GM23338 (cell line): Measurements from ENCODE around the gene IRF2. TPM values are rescaled to one million over a fixed set of nuclear protein-coding genes. Genes with fewer than 3 reads are reported as not detected.

ENCODE experiments used
- ATAC-seq: fragments of 200-7000 bp; cut with Tn5 transposase; 3 replicates; pipeline ENCODE4 v1.9.1; 2020
- DNase-seq: peaks from one replicate; pipeline ENCODE4 v3.0.0-alpha.2; 2015; ENCODE audit warnings: low spot score
- H2AFZ ChIP-seq: fragments of 200-600 bp; sonication (generic); 2 replicates; pipeline ENCODE4 v1.8.0; 2016; ENCODE audit warnings: antibody characterized with exemption, mild to moderate bottlenecking, moderate library complexity
- H3F3A ChIP-seq: fragments of 200-600 bp; sonication (generic); replicated peaks from 2 replicates; pipeline ENCODE4 v1.8.0; 2017; ENCODE audit warnings: antibody characterized with exemption, mixed run types, low read depth
- H3K27ac ChIP-seq: fragments of 200-600 bp; sonication (generic); 2 replicates; pipeline ENCODE4 v1.6.1; 2016; ENCODE audit warnings: low read depth
- H3K27me3 ChIP-seq: fragments of 200-600 bp; sonication (generic); 2 replicates; pipeline ENCODE4 v1.8.0; 2016; ENCODE audit warnings: mild to moderate bottlenecking, mixed run types, moderate library complexity; ENCODE audit not compliant: insufficient read depth
- H3K36me3 ChIP-seq: fragments of 200-600 bp; sonication (generic); 2 replicates; pipeline ENCODE4 v1.8.0; 2016; ENCODE audit warnings: mild to moderate bottlenecking; ENCODE audit not compliant: insufficient read depth
- H3K4me1 ChIP-seq: fragments of 200-600 bp; sonication (generic); 2 replicates; pipeline ENCODE4 v1.8.0; 2016; ENCODE audit warnings: mild to moderate bottlenecking, moderate library complexity; ENCODE audit not compliant: insufficient read depth
- H3K4me2 ChIP-seq: fragments of 200-600 bp; sonication (generic); 2 replicates; pipeline ENCODE4 v1.7.1; 2017; ENCODE audit warnings: mixed run types
- H3K4me3 ChIP-seq: fragments of 200-600 bp; sonication (generic); 2 replicates; pipeline ENCODE4 v1.6.1; 2016; ENCODE audit warnings: mixed run types
- H3K79me2 ChIP-seq: fragments of 200-600 bp; sonication (generic); replicated peaks from 2 replicates; pipeline ENCODE4 v1.8.0; 2017; ENCODE audit warnings: mild to moderate bottlenecking; ENCODE audit not compliant: insufficient read depth
- H3K9me2 ChIP-seq: fragments of 200-600 bp; sonication (generic); 2 replicates; pipeline ENCODE4 v1.8.0; 2017; ENCODE audit not compliant: insufficient read depth
- H4K20me1 ChIP-seq: fragments of 200-600 bp; sonication (generic); replicated peaks from 2 replicates; pipeline ENCODE4 v1.8.0; 2017; ENCODE audit warnings: mild to moderate bottlenecking; ENCODE audit not compliant: insufficient read depth
- H3K27ac Mint-ChIP-seq: 2 replicates; pipeline ENCODE4 v1.8.0; 2020; ENCODE audit warnings: inconsistent platforms, mild to moderate bottlenecking, moderate library complexity, mixed read lengths
- H3K27me3 Mint-ChIP-seq: 3 replicates; pipeline ENCODE4 v1.8.0; 2022; ENCODE audit warnings: low read depth, mild to moderate bottlenecking, moderate library complexity, mixed read lengths, inconsistent platforms; ENCODE audit not compliant: insufficient read depth, poor library complexity
- H3K36me3 Mint-ChIP-seq: 3 replicates; pipeline ENCODE4 v1.8.0; 2021; ENCODE audit warnings: low read depth, mild to moderate bottlenecking, inconsistent platforms, moderate library complexity, mixed read lengths
- H3K4me1 Mint-ChIP-seq: 3 replicates; pipeline ENCODE4 v1.8.0; 2020; ENCODE audit warnings: mild to moderate bottlenecking, inconsistent platforms, mixed read lengths
- H3K4me3 Mint-ChIP-seq: 3 replicates; pipeline ENCODE4 v1.8.0; 2021; ENCODE audit warnings: moderate library complexity, mild to moderate bottlenecking, inconsistent platforms, mixed read lengths
- H3K9me3 Mint-ChIP-seq: 3 replicates; pipeline ENCODE4 v1.8.0; 2020; ENCODE audit warnings: moderate library complexity, mild to moderate bottlenecking, inconsistent platforms, mixed read lengths
- CREB1 ChIP-seq: fragments of 250-450 bp; sonication (Bioruptor Pico); IDR thresholded peaks from 2 replicates; pipeline ENCODE4 v1.5.0; 2020; ENCODE audit warnings: low read depth, mild to moderate bottlenecking, moderate library complexity
- CTCF ChIP-seq, 2 experiments: fragments of 200-600 bp in 1 of 2; sonication (generic) in 1 of 2; conservative IDR thresholded peaks; 2 replicates each; pipeline versions ENCODE4 v1.5.1 to v1.6.1; 2016 to 2017; ENCODE audit warnings: antibody characterized with exemption in 2 of 2, low read depth in 2 of 2, mild to moderate bottlenecking in 2 of 2, moderate library complexity in 1 of 2
- ETS1 ChIP-seq: IDR thresholded peaks from 2 replicates; pipeline ENCODE4 v1.6.1; 2016; ENCODE audit warnings: antibody characterized with exemption
- JUNB ChIP-seq: IDR thresholded peaks from one replicate; pipeline ENCODE4 v1.6.1; 2016; ENCODE audit warnings: antibody characterized with exemption; ENCODE audit not compliant: unreplicated experiment
- REST ChIP-seq: IDR thresholded peaks from one replicate; pipeline ENCODE4 v1.6.1; 2018; ENCODE audit warnings: antibody characterized with exemption; ENCODE audit not compliant: unreplicated experiment
- ZNF114 ChIP-seq: fragments of 250-450 bp; sonication (Bioruptor Pico); IDR thresholded peaks from 2 replicates; pipeline ENCODE4 v1.5.0; 2020; ENCODE audit warnings: mild to moderate bottlenecking, moderate library complexity
- ZNF331 ChIP-seq: fragments of 250-450 bp; sonication (Bioruptor Pico); IDR thresholded peaks from 2 replicates; pipeline ENCODE4 v1.5.0; 2020; ENCODE audit warnings: low read depth, mild to moderate bottlenecking, moderate library complexity
- polyA plus RNA-seq: library from polyadenylated mRNA; unstranded; fragments of >200 nt; fragmentation: Nextera tagmentation; extraction: Ambion mirVana; gene quantifications from 2 replicates; pipeline ENCODE4 v1.2.1, GENCODE V29; 2016
- total RNA-seq: library from RNA; depleted of rRNA; stranded (reverse); fragments of >200 nt; shearing (Covaris generic); gene quantifications from 2 replicates; pipeline ENCODE4 v1.2.3, GENCODE V29; 2014

Gene IRF2
- total and polyA plus RNA-seq, 2 experiments from 2014 or later = 14.7 to 15.0 TPM

GRCh38 chr4:184440595-184441358 is 33.6 kb downstream of the IRF2 start:
- H3K27ac ChIP-seq = peak overlapping the region; percentile 94
- no peak overlapping the region for H3K4me3 Mint-ChIP-seq
- H3K27me3 Mint-ChIP-seq = no peaks in the 10 kb centered on the region
- TF ChIP-seq ZNF331 (CRISPR knock-in tag) (no peak), CTCF (conservative IDR thresholded peaks at IDR 0.05; ENCODE audit: low read depth in 2 of 2) (no peak), ETS1 (no peak), JUNB (no peak), ZNF114 (CRISPR knock-in tag) (no peak)
- peaks cover 69% of the 10 kb centered on the region for H3K4me1 Mint-ChIP-seq
- peaks cover 82% of the 10 kb centered on the region for H3K79me2 ChIP-seq
- no peaks in the 10 kb centered on the region for H3K36me3 ChIP-seq
- no peak for DNase-seq
- peaks cover 15% of the 10 kb centered on the region for H3F3A ChIP-seq
- peak overlapping the region; percentile 32 for H3K27ac Mint-ChIP-seq
- no peaks in the 10 kb centered on the region for H3K36me3 Mint-ChIP-seq
- H4K20me1 ChIP-seq = no peaks in the 10 kb centered on the region
- H3K4me2 ChIP-seq = no peak overlapping the region; the same call in 1 of the 2 replicates
- H3K27me3 ChIP-seq = no peaks in the 10 kb centered on the region
- H3K4me3 ChIP-seq = no peak overlapping the region
- no peaks in the 10 kb centered on the region for H3K9me3 Mint-ChIP-seq
- ATAC-seq = no peak
- H2AFZ ChIP-seq = no peak overlapping the region
- H3K4me1 ChIP-seq = peaks cover 64% of the 10 kb centered on the region
- no peaks in the 10 kb centered on the region for H3K9me2 ChIP-seq

- Histone ChIP-seq H3F3A (peaks cover 15% of the 10 kb centered on the region), H3K9me2 (no peaks in the 10 kb centered on the region), H3K36me3 (no peaks in the 10 kb centered on the region), H3K27me3 (no peaks in the 10 kb centered on the region), H3K27ac (no peak overlapping the region), H2AFZ (no peak overlapping the region), H4K20me1 (no peaks in the 10 kb centered on the region), H3K4me1 (peaks cover 68% of the 10 kb centered on the region), H3K4me3 (no peak overlapping the region), H3K79me2 (peaks cover 82% of the 10 kb centered on the region), H3K4me2 (no peak overlapping the region)
- Mint-ChIP-seq H3K4me1 (peaks cover 72% of the 10 kb centered on the region), H3K27me3 (peaks cover 2% of the 10 kb centered on the region), H3K4me3 (no peak overlapping the region), H3K36me3 (no peaks in the 10 kb centered on the region), H3K9me3 (no peaks in the 10 kb centered on the region), H3K27ac (peak overlapping the region; percentile 32)
- ATAC-seq (peak; percentile 24), DNase-seq (no peak)
- TF ChIP-seq CREB1 (no peak), REST (no peak)
Measured at GRCh38 chr4:184439856-184440594, 34.3 kb downstream of the IRF2 start.
